ENCODE data around the gene KMT2A. TPM values are rescaled to one million over a fixed set of nuclear protein-coding genes. Genes with fewer than 3 reads are reported as not detected.

KMT2A gene
- total and polyA plus RNA-seq, 10 of the 15 experiments (the other 5 are each of a cell fraction or from before 2014, with no cell fraction given): 6.1 to 56.9 (median 25.4) TPM

DNA sequence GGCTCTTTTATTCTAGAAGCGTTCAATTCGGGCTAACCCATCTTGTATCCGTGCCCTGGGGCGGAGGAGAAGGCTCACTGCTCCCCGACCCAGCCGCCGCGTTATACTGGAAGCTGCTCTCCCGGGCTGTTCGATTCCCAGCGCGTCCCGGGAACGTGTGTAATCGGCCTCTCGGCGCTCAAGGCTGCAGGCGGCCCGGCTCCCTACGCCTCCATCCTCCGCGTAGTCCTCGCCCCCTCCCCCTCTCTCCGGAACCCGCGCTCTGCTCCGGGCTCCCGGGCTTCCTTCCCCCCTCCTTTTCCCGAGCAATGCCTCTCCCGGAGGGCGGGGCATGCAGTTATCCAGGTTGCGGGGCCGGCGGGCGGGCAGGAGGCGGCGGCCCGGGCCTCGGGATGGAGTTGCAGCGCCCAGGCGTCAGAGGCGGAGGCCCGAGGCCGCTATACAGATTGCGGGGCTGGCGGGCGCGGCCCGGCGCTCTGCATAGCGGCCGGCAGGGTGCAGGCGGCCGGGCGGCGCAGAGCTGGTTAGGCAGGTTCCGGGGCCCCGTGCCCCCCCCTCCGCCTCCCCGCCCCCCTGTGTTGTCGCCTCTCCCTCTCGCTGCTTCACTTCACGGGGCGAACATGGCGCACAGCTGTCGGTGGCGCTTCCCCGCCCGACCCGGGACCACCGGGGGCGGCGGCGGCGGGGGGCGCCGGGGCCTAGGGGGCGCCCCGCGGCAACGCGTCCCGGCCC, at the start of gene KMT2A (continued):
- TF ChIP-seq, protein P1, sequence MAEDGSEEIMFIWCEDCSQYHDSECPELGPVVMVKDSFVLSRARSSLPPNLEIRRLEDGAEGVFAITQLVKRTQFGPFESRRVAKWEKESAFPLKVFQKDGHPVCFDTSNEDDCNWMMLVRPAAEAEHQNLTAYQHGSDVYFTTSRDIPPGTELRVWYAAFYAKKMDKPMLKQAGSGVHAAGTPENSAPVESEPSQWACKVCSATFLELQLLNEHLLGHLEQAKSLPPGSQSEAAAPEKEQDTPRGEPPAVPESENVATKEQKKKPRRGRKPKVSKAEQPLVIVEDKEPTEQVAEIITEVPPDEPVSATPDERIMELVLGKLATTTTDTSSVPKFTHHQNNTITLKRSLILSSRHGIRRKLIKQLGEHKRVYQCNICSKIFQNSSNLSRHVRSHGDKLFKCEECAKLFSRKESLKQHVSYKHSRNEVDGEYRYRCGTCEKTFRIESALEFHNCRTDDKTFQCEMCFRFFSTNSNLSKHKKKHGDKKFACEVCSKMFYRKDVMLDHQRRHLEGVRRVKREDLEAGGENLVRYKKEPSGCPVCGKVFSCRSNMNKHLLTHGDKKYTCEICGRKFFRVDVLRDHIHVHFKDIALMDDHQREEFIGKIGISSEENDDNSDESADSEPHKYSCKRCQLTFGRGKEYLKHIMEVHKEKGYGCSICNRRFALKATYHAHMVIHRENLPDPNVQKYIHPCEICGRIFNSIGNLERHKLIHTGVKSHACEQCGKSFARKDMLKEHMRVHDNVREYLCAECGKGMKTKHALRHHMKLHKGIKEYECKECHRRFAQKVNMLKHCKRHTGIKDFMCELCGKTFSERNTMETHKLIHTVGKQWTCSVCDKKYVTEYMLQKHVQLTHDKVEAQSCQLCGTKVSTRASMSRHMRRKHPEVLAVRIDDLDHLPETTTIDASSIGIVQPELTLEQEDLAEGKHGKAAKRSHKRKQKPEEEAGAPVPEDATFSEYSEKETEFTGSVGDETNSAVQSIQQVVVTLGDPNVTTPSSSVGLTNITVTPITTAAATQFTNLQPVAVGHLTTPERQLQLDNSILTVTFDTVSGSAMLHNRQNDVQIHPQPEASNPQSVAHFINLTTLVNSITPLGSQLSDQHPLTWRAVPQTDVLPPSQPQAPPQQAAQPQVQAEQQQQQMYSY (CRISPR knock-in tag; IDR thresholded peaks at IDR 0.05): no peak
- TF ChIP-seq MYB (IDR thresholded peaks at IDR 0.05; ENCODE audit: borderline replicate concordance, low read depth, low read length) (no peak), LARP7 (IDR thresholded peaks at IDR 0.05) (peak; percentile 100), MEF2A (IDR thresholded peaks at IDR 0.05; ENCODE audit: insufficient read depth, low read depth, low read length) (no peak), CBX3 (IDR thresholded peaks at IDR 0.05; ENCODE audit: borderline replicate concordance, low read depth) (no peak), CREB1 (IDR thresholded peaks at IDR 0.05; ENCODE audit: low read depth) (0 out of 2 replicates have a peak, but pooled peaks have one; percentile 49), NR2C1 (IDR thresholded peaks at IDR 0.05) (peak; percentile 63), ZNF622 (IDR thresholded peaks at IDR 0.05) (no peak), SREBF2 (IDR thresholded peaks at IDR 0.05; ENCODE audit: low read length) (no peak), RAD51 (IDR thresholded peaks at IDR 0.05) (no peak)
- TF ChIP-seq, protein P2, sequence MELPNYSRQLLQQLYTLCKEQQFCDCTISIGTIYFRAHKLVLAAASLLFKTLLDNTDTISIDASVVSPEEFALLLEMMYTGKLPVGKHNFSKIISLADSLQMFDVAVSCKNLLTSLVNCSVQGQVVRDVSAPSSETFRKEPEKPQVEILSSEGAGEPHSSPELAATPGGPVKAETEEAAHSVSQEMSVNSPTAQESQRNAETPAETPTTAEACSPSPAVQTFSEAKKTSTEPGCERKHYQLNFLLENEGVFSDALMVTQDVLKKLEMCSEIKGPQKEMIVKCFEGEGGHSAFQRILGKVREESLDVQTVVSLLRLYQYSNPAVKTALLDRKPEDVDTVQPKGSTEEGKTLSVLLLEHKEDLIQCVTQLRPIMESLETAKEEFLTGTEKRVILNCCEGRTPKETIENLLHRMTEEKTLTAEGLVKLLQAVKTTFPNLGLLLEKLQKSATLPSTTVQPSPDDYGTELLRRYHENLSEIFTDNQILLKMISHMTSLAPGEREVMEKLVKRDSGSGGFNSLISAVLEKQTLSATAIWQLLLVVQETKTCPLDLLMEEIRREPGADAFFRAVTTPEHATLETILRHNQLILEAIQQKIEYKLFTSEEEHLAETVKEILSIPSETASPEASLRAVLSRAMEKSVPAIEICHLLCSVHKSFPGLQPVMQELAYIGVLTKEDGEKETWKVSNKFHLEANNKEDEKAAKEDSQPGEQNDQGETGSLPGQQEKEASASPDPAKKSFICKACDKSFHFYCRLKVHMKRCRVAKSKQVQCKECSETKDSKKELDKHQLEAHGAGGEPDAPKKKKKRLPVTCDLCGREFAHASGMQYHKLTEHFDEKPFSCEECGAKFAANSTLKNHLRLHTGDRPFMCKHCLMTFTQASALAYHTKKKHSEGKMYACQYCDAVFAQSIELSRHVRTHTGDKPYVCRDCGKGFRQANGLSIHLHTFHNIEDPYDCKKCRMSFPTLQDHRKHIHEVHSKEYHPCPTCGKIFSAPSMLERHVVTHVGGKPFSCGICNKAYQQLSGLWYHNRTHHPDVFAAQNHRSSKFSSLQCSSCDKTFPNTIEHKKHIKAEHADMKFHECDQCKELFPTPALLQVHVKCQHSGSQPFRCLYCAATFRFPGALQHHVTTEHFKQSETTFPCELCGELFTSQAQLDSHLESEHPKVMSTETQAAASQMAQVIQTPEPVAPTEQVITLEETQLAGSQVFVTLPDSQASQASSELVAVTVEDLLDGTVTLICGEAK (IDR thresholded peaks at IDR 0.05; ENCODE audit: borderline replicate concordance): 0 out of 2 replicates have a peak, but pooled peaks have one; percentile 16
- TF ChIP-seq, protein P3, sequence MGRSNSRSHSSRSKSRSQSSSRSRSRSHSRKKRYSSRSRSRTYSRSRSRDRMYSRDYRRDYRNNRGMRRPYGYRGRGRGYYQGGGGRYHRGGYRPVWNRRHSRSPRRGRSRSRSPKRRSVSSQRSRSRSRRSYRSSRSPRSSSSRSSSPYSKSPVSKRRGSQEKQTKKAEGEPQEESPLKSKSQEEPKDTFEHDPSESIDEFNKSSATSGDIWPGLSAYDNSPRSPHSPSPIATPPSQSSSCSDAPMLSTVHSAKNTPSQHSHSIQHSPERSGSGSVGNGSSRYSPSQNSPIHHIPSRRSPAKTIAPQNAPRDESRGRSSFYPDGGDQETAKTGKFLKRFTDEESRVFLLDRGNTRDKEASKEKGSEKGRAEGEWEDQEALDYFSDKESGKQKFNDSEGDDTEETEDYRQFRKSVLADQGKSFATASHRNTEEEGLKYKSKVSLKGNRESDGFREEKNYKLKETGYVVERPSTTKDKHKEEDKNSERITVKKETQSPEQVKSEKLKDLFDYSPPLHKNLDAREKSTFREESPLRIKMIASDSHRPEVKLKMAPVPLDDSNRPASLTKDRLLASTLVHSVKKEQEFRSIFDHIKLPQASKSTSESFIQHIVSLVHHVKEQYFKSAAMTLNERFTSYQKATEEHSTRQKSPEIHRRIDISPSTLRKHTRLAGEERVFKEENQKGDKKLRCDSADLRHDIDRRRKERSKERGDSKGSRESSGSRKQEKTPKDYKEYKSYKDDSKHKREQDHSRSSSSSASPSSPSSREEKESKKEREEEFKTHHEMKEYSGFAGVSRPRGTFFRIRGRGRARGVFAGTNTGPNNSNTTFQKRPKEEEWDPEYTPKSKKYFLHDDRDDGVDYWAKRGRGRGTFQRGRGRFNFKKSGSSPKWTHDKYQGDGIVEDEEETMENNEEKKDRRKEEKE (IDR thresholded peaks at IDR 0.05): no peak
- TF ChIP-seq, protein P4, sequence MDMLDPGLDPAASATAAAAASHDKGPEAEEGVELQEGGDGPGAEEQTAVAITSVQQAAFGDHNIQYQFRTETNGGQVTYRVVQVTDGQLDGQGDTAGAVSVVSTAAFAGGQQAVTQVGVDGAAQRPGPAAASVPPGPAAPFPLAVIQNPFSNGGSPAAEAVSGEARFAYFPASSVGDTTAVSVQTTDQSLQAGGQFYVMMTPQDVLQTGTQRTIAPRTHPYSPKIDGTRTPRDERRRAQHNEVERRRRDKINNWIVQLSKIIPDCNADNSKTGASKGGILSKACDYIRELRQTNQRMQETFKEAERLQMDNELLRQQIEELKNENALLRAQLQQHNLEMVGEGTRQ (IDR thresholded peaks at IDR 0.05; ENCODE audit: borderline replicate concordance, low read depth, low read length): no peak
- TF ChIP-seq, protein P5, sequence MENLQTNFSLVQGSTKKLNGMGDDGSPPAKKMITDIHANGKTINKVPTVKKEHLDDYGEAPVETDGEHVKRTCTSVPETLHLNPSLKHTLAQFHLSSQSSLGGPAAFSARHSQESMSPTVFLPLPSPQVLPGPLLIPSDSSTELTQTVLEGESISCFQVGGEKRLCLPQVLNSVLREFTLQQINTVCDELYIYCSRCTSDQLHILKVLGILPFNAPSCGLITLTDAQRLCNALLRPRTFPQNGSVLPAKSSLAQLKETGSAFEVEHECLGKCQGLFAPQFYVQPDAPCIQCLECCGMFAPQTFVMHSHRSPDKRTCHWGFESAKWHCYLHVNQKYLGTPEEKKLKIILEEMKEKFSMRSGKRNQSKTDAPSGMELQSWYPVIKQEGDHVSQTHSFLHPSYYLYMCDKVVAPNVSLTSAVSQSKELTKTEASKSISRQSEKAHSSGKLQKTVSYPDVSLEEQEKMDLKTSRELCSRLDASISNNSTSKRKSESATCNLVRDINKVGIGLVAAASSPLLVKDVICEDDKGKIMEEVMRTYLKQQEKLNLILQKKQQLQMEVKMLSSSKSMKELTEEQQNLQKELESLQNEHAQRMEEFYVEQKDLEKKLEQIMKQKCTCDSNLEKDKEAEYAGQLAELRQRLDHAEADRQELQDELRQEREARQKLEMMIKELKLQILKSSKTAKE (IDR thresholded peaks at IDR 0.05; ENCODE audit: low read depth, poor library complexity, severe bottlenecking): peak; percentile 99
